ENCODE measurements around the gene PTPRT.

Gene PTPRT

GRCh38 chr20:42974347-42974746 lies 215.4 kb downstream of the PTPRT start:
- no peak for DNase-seq (ENCODE audit: low read depth)

GRCh38 chr20:42972591-42972990 lies 217.1 kb downstream of the PTPRT start:
- DNase-seq (ENCODE audit: low read depth) = no peak

GRCh38 chr20:42968746-42969145 lies 221.0 kb downstream of the PTPRT start:
- DNase-seq (ENCODE audit: low read depth) = no peak

GRCh38 chr20:42963796-42964195 lies 225.9 kb downstream of the PTPRT start:
- no peak for DNase-seq (ENCODE audit: low read depth)

- no peak for DNase-seq (ENCODE audit: low read depth)
Observed at GRCh38 chr20:42961771-42962170, 227.9 kb downstream of the PTPRT start.

- no peak for DNase-seq (ENCODE audit: low read depth)
Observed at GRCh38 chr20:42959996-42960395, 229.7 kb downstream of the PTPRT start.

- DNase-seq (ENCODE audit: low read depth) = no peak
Observed at GRCh38 chr20:42958367-42959069, 231.2 kb downstream of the PTPRT start.

- DNase-seq (ENCODE audit: low read depth) = no peak
Observed at GRCh38 chr20:42957704-42958095, 232.0 kb downstream of the PTPRT start.

GRCh38 chr20:42957018-42957703 lies 232.5 kb downstream of the PTPRT start:
- no peak for DNase-seq (ENCODE audit: low read depth)

GRCh38 chr20:42955713-42956112 lies 234.0 kb downstream of the PTPRT start:
- DNase-seq (ENCODE audit: low read depth) = no peak

- DNase-seq (ENCODE audit: low read depth) = no peak
Observed at GRCh38 chr20:42954951-42955350, 234.8 kb downstream of the PTPRT start.

GRCh38 chr20:42949950-42950349 lies 239.8 kb downstream of the PTPRT start:
- no peak for DNase-seq (ENCODE audit: low read depth)

- no peak for DNase-seq (ENCODE audit: low read depth)
Observed at GRCh38 chr20:42945234-42945994, 244.3 kb downstream of the PTPRT start.

- no peak for DNase-seq (ENCODE audit: low read depth)
Observed at GRCh38 chr20:42941629-42942028, 248.1 kb downstream of the PTPRT start.

GRCh38 chr20:42938441-42939205 lies 251.1 kb downstream of the PTPRT start:
- no peak for DNase-seq (ENCODE audit: low read depth)

GRCh38 chr20:42936482-42936881 lies 253.2 kb downstream of the PTPRT start:
- DNase-seq (ENCODE audit: low read depth) = no peak

GRCh38 chr20:42924215-42924614 lies 265.5 kb downstream of the PTPRT start:
- no peak for DNase-seq (ENCODE audit: low read depth)

- DNase-seq (ENCODE audit: low read depth) = no peak
Observed at GRCh38 chr20:42923348-42923918, 266.3 kb downstream of the PTPRT start.

GRCh38 chr20:42920776-42921175 lies 268.9 kb downstream of the PTPRT start:
- DNase-seq (ENCODE audit: low read depth) = no peak

- no peak for DNase-seq (ENCODE audit: low read depth)
Observed at GRCh38 chr20:42919316-42919715, 270.4 kb downstream of the PTPRT start.

GRCh38 chr20:42915081-42915480 lies 274.6 kb downstream of the PTPRT start:
- no peak for DNase-seq (ENCODE audit: low read depth)

- DNase-seq (ENCODE audit: low read depth) = no peak
Observed at GRCh38 chr20:42914302-42914701, 275.4 kb downstream of the PTPRT start.
